Naive thymus-derived CD8-positive, alpha-beta T cell (primary cell): ENCODE results near the gene TEF. TPM values are rescaled to one million over a fixed set of nuclear protein-coding genes. Genes with fewer than 3 reads are reported as not detected.
"Not testable (repeated sequence)": the region's sequence is repeated elsewhere in the genome, so short reads cannot be mapped to it uniquely, and the experiment has no call there.

Source experiments
- ATAC-seq, 2 donors: fragments of 150-1000 bp; cut with Tn5 transposase in 1 of 2; sonication (Bioruptor Pico), chemical (Tn5 transposase) in 1 of 2; 1 replicate in 1 of 2; 2 replicates in 1 of 2; pipeline ENCODE4 v1.10.0; 2021; ENCODE audit warnings: mild to moderate bottlenecking in 2 of 2, moderate library complexity in 2 of 2
- POLR2A ChIA-PET: fragments of 350-600 bp; sonication (Branson Sonifier 250); formaldehyde crosslinking; loops from one replicate; lab custom pipeline; 2021; ENCODE audit warnings: antibody characterized with exemption; lab: Charles Lee
- DNase-seq, 10 donors: peaks; one replicate each; pipeline versions ENCODE4 v3.0.0 to v3.0.0-alpha.2; 2020 to 2022
- H3K27ac Mint-ChIP-seq, 10 donors: one replicate each; pipeline ENCODE4 v1.8.0; 2020 to 2022; ENCODE audit warnings: mild to moderate bottlenecking in 10 of 10, mixed read lengths in 10 of 10, moderate library complexity in 4 of 10, inconsistent platforms in 1 of 10
- H3K27me3 Mint-ChIP-seq, 5 donors: one replicate each; pipeline ENCODE4 v1.8.0; 2021 to 2022; ENCODE audit warnings: mixed read lengths in 5 of 5
- H3K36me3 Mint-ChIP-seq, 3 donors: one replicate each; pipeline ENCODE4 v1.8.0; 2020 to 2022; ENCODE audit warnings: mixed read lengths in 3 of 3, mild to moderate bottlenecking in 2 of 3, inconsistent platforms in 1 of 3
- H3K4me1 Mint-ChIP-seq, 4 donors: one replicate each; pipeline ENCODE4 v1.8.0; 2021 to 2022; ENCODE audit warnings: mixed read lengths in 4 of 4
- H3K4me3 Mint-ChIP-seq, 10 donors: one replicate each; pipeline ENCODE4 v1.8.0; 2020 to 2022; ENCODE audit warnings: mild to moderate bottlenecking in 10 of 10, mixed read lengths in 10 of 10, moderate library complexity in 6 of 10, inconsistent platforms in 1 of 10
- H3K9me3 Mint-ChIP-seq, 9 donors: one replicate each; pipeline ENCODE4 v1.8.0; 2020 to 2022; ENCODE audit warnings: mixed read lengths in 9 of 9, mild to moderate bottlenecking in 3 of 9, inconsistent platforms in 1 of 9, moderate library complexity in 1 of 9
- polyA plus RNA-seq, 3 donors: library from polyadenylated mRNA; unstranded; fragments of 300-500 nt; fragmentation: Illumina TruSeq; gene quantifications; one replicate each; pipeline ENCODE4 v1.2.3, GENCODE V29; 2021
- total RNA-seq, 8 experiments: library from RNA in 2 of 8; stranded (reverse) in 2 of 8; gene quantifications; one replicate each; pipeline ENCODE4 v1.2.3 and lab custom pipeline; 2021 to 2026

Gene TEF
- total and polyA plus RNA-seq, 5 experiments from 2014 or later: 2.0 to 5.9 (median 5.2) TPM

DNA sequence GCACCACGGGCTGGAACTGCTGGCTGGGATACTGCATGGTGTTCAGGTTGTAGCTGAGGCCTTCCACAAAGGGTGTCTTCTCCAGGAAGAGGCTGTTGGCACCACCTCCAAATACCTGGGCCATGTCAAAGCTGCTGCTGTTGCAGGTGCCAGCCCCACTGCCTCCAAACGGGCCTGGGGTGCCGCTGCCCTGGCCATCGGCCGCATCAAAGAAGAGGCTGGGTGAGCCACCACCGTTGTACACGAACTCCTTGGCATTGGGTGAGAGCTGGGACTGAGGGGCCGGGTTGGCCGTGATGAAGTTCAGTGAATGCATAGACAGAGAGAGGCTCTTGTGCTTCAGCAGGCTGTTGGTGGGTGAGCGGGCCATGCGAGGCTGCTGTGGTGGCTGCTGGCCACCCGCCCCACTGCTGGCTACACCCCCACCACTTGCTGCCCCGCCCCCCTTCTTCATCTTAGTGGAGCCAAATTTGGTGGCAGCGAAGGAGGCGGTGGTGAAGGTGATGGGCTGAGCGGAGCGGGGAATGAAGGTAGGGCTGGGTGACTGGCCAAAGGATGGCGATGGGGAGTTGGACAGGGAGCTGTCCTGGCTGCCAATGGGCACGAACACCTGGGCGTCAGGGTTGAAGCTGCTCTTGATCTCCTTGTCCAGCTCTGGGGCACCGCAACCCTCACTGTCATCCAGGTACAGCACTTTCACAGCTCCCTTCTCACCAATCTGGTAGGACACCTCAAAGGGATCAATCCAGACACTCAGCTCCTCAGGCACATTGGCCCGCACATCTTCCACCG is 54.8 kb downstream of the TEF start:
- ATAC-seq (no peak), DNase-seq (no peak)
- H3K9me3 Mint-ChIP-seq: no peaks in the 10 kb centered on the region
- no peak overlapping the region for H3K4me3 Mint-ChIP-seq
- H3K27me3 Mint-ChIP-seq: no peaks in the 10 kb centered on the region
- H3K4me1 Mint-ChIP-seq: peaks cover 6 to 33% (median 15%) of the 10 kb centered on the region in 4 donors
- peak overlapping the region in 4 of 10 donors; percentile 16 to 76 (median 52) for H3K27ac Mint-ChIP-seq
- POLR2A ChIA-PET: interaction anchor here (0.9 to 2.0 kb wide), 2 partner anchors 9 to 32 kb away, joined by 4 to 12 read pairs; partner anchors contain the start of genes ACO2, PHF5A and TOB2
- peaks cover 0 to 53% (median 1%) of the 10 kb centered on the region in 3 donors for H3K36me3 Mint-ChIP-seq

DNA sequence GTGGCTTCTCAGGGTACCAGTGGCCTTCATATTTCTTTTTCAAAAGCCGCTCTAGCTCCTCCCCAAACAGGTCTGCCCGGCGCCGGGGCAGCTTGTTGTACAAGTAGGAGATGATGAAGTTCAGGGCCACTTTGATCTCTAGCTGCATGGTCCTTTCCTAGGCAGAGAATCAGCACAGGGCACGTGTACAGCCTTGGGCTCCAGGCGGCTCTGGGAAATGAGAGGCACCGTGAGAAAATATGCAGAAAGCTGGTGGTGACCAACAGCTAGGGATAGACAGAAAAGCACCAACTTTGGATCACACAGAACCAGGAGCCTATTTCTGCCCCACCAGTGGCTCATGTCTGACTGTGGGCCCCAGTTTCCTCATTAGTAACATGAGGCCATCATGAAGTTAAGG is 55.5 kb downstream of the TEF start:
- no peak for ATAC-seq
- Mint-ChIP-seq H3K4me1 (peaks cover 5 to 31% (median 16%) of the 10 kb centered on the region in 4 donors), H3K9me3 (no peaks in the 10 kb centered on the region), H3K27me3 (no peaks in the 10 kb centered on the region), H3K4me3 (no peak overlapping the region), H3K36me3 (peaks cover 0 to 48% (median 0%) of the 10 kb centered on the region in 3 donors), H3K27ac (no peak overlapping the region)
- no peak for DNase-seq
- POLR2A ChIA-PET: interaction anchor here (2.0 kb wide), 1 partner anchor 9 kb away, joined by 12 read pairs; the partner anchor contains the start of gene TOB2

DNA sequence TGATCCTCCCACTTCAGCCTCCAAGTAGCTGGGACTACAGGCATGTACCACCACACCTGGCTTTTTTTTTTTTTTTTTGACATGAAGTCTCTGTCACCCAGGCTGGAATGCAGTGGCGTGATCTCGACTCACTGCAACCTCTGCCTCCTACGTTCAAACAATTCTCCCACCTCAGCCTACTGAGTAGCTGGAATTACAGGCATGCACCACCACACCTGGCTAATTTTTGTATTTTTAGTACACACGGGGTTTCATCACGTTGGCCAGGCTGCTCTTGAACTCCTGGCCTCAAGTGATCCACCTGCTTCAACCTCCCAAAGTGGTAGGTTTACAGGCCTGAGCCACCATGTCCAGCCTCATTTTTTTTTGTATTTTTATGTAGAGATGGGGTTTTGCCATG is 58.8 kb downstream of the TEF start:
- H3K27ac Mint-ChIP-seq, H3K9me3 Mint-ChIP-seq, POLR2A ChIA-PET, DNase-seq, H3K27me3 Mint-ChIP-seq, ATAC-seq, H3K4me3 Mint-ChIP-seq: not testable (repeated sequence)
- H3K36me3 Mint-ChIP-seq: peaks cover 0 to 29% (median 0%) of the 10 kb centered on the region in 3 donors
- peaks cover 14 to 47% (median 33%) of the 10 kb centered on the region in 4 donors for H3K4me1 Mint-ChIP-seq

DNA sequence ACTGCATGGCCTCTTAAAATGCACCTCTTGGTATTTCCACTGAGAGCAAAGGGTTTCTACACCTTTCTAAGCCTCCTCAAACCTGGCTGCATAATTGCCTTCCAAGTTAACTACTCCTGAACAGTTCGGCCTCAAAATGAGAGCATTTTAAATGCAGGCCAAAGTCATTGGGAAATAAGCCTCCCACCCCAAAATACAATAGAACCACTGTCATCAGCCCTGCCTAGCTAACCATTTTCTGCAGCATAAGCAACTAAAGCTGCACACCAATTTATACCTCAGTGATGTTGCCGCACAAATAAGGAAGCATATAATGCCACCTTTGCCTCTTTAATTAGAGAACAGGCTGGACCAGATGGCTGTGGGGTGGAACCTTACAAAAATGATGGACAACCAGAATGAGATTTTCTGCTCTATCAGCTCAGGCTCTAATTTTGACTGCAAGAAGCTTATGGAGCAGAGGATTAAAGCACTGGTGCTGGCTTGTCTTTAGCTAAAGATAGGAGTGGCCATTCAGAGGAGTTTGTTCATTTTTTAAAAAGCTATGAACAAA is 60.6 kb downstream of the TEF start:
- peaks cover 0 to 11% (median 0%) of the 10 kb centered on the region in 3 donors for H3K36me3 Mint-ChIP-seq
- H3K4me3 Mint-ChIP-seq: peak overlapping the region in 3 of 10 donors; percentile 44 to 76 (median 61)
- ATAC-seq: no peak
- peaks cover 16 to 39% (median 29%) of the 10 kb centered on the region in 4 donors for H3K4me1 Mint-ChIP-seq
- no peak for DNase-seq
- peak overlapping the region in 3 of 10 donors; percentile 48 to 83 (median 71) for H3K27ac Mint-ChIP-seq
- no peaks in the 10 kb centered on the region for H3K9me3 Mint-ChIP-seq
- no peaks in the 10 kb centered on the region for H3K27me3 Mint-ChIP-seq
- POLR2A ChIA-PET: interaction anchor here (1.3 kb wide), 1 partner anchor 26 kb away, joined by 9 read pairs; the partner anchor contains the start of genes ACO2 and PHF5A

DNA sequence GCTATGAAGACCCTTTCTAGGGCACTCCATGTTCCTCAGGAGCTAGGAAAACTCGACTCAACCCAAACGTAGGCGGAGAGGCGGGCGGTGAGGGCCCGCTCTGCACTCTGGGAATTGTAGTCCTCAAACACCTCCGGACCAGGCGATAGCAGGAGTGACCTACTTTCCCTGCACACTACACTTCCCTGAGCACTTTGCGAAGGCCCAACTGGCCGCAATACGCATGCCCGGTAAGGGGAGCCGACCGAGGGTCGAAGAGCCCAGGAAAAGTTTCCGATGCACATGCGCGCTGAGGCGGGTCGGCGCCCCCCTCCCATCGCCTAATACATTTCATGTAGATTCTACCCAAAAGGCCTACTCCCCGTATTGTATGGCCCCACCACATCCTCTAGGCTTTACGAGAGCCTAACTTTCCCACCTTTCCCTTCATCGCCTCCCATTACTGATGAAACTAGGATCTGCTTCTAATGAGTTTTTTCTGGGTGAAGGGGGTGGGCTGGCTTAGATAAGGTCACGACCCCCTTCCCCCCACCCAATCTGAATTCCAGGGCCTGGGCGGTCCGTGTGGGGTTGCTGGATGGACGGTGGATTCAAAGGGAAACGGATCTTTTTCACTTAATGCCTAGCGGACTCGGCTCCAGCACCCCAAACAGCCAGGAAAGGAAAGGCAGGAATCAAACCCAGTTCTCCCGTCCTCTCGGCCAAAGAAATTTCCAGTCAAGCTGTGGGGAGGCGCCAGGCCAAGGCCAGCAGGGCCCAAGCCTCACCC is 62.8 kb downstream of the TEF start:
- Mint-ChIP-seq H3K36me3 (peaks cover 0 to 2% (median 0%) of the 10 kb centered on the region in 3 donors), H3K4me3 (peak overlapping the region; percentile 88 to 100 (median 94)), H3K9me3 (no peaks in the 10 kb centered on the region), H3K27ac (peak overlapping the region; percentile 91 to 97 (median 95)), H3K27me3 (no peaks in the 10 kb centered on the region), H3K4me1 (peaks cover 21 to 40% (median 32%) of the 10 kb centered on the region in 4 donors)
- POLR2A ChIA-PET: interaction anchor here (1.1 to 6.4 kb wide), 9 partner anchors 7 to 143 kb away, joined by 3 to 216 read pairs (median 12); partner anchors contain the start of genes ACO2, PHF5A, TEF and ZC3H7B
- peak; percentile 52 to 87 (median 74) for DNase-seq
- peak; percentile 17 to 32 for ATAC-seq

DNA sequence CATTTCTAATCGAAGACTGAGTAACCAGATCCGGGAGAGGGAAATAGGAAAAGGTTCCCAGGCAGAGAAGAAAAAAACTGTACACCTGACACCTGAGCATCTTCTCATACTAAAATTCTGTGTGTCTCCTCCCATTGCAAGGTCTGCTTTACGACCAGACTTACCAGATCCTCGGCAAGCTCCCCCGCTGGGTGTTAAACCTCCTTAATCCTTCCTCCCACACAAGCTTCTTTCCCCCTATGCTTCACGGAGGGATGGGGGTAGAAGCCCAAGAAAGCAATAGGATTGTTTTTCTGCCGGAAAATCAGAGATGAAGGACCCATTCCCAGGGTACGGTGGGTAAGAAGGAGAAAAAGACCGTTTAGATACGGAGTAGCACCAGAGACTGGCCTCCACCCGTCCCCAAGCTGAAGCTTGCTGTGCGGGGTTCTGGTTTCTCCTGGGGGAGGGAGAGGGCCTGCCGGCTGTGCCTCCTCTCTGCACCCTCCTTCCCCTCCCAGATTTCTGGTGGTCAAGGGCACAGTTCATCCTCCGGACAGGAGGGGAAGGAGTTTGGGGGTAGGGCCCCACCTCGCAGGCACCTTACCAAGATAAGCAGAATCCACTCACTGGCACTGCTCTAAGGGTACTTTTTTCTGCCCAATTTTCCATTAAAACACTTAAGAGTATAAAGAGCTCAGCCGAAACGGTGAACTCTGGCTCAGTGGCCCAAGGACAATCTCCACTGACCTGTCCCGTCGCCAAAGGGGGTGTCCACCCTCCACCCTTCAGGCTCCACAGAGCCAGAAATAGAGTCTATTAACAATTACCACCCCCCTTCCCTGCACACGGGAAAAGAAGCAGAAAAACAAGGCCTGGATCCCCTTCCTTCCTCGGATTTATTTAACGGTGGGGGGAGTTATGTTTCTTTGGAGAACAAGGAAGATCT is 63.7 kb downstream of the TEF start:
- Mint-ChIP-seq H3K27ac (peak overlapping the region; percentile 91 to 97 (median 95)), H3K9me3 (no peaks in the 10 kb centered on the region), H3K4me1 (peaks cover 21 to 38% (median 31%) of the 10 kb centered on the region in 4 donors), H3K36me3 (no peaks in the 10 kb centered on the region), H3K27me3 (no peaks in the 10 kb centered on the region), H3K4me3 (peak overlapping the region; percentile 88 to 100 (median 94))
- DNase-seq (peak in 6 of 10 donors; percentile 30 to 58 (median 38)), ATAC-seq (no peak)
- POLR2A ChIA-PET: interaction anchor here (0.6 to 6.4 kb wide), 15 partner anchors 8 to 1110 kb away, joined by 3 to 216 read pairs (median 11); partner anchors contain the start of genes ACO2, PHF5A, RANGAP1 and TEF

DNA sequence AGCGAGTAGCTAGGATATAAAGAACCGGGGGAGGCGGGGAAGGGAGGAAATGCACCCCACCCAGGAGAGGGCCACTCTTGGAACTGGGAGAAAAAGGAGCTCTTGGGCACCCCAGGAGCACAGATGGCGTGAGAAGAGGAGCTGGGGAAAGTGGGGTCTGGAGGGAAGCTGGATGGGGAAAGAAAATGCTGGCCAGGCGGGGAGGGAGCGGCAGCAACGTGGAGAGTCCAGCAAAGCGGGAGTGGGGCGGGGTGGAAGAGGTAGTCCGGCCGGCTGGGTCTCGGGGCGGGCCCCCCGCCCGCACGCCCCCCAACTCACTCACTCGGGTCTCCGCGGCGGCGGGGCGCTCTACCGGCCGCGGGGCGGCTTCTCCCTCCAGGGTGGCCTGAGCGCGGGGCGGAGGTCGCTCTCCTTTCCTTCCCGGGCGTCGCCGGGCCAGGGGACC is 64.3 kb downstream of the TEF start:
- no peaks in the 10 kb centered on the region for H3K9me3 Mint-ChIP-seq
- peaks cover 21 to 37% (median 31%) of the 10 kb centered on the region in 4 donors for H3K4me1 Mint-ChIP-seq
- no peaks in the 10 kb centered on the region for H3K27me3 Mint-ChIP-seq
- H3K4me3 Mint-ChIP-seq: peak overlapping the region; percentile 88 to 100 (median 94)
- peak in 4 of 10 donors; percentile 12 to 22 (median 18) for DNase-seq
- no peaks in the 10 kb centered on the region for H3K36me3 Mint-ChIP-seq
- POLR2A ChIA-PET: interaction anchor here (0.8 to 6.4 kb wide), 26 partner anchors 9 to 634 kb away, joined by 3 to 216 read pairs (median 6); partner anchors contain the start of genes ACO2, CCDC134, DESI1 and EP300
- no peak for ATAC-seq
- peak overlapping the region; percentile 92 to 100 (median 97) for H3K27ac Mint-ChIP-seq

DNA sequence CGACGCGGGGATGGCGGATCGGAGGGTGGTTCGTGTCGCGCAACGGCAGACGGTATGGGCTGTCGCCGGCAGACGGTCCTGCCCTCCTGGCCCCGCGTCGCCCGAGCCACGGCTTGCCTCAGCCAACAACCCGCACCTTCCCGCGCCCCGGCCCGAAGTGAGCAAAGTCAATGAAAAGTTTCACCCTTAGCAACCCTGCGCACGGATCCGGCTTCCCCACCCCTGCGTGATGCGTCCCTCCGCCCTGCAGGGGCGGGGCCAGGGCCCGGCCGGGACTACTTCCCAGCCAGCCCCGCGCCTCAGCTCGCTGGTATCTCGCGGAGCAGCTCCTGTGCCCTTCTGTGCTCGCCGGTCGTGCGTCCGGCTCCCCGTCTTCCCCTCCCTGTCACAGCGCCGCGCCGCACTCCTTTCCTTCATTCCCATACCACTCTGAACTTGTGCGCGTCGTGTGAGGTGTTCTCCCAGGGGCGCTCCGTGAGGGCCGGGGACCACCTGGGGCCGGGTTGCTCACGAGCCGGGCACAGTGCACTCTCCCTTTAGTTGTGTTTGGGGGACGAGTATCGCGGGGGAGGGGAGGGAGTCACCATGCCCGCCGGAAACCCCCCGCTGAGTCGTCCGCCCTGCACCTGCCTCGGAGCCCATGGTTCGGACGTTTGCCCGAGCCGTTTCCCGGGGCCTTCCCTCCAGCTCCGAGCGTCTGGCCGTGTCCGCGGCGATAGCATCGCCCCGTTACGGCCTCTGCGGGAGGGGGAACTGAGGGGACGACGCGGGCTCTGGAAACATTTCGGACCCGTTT is 65.1 kb downstream of the TEF start, which contains the start of gene TOB2:
Gene TOB2, minus strand, starts transcription at position 163 of the 796 bp plus-strand sequence. CDS start 9,456 bp downstream, outside the sequence.
- ATAC-seq (peak; percentile 50 to 57), DNase-seq (peak; percentile 90 to 96 (median 94))
- Mint-ChIP-seq H3K4me3 (peak within 1 kb of the TSS; percentile 88 to 100 (median 94)), H3K9me3 (no peaks in the 10 kb centered on the region), H3K36me3 (no peaks in the 10 kb centered on the region), H3K4me1 (peaks cover 21 to 35% (median 31%) of the 10 kb centered on the region in 4 donors), H3K27ac (peak within 1 kb of the TSS; percentile 92 to 100 (median 97)), H3K27me3 (no peaks in the 10 kb centered on the region)
- POLR2A ChIA-PET: interaction anchor here (0.8 to 6.4 kb wide), 25 partner anchors 9 to 633 kb away, joined by 3 to 216 read pairs (median 6); partner anchors contain the start of genes ACO2, CCDC134, DESI1 and EP300

DNA sequence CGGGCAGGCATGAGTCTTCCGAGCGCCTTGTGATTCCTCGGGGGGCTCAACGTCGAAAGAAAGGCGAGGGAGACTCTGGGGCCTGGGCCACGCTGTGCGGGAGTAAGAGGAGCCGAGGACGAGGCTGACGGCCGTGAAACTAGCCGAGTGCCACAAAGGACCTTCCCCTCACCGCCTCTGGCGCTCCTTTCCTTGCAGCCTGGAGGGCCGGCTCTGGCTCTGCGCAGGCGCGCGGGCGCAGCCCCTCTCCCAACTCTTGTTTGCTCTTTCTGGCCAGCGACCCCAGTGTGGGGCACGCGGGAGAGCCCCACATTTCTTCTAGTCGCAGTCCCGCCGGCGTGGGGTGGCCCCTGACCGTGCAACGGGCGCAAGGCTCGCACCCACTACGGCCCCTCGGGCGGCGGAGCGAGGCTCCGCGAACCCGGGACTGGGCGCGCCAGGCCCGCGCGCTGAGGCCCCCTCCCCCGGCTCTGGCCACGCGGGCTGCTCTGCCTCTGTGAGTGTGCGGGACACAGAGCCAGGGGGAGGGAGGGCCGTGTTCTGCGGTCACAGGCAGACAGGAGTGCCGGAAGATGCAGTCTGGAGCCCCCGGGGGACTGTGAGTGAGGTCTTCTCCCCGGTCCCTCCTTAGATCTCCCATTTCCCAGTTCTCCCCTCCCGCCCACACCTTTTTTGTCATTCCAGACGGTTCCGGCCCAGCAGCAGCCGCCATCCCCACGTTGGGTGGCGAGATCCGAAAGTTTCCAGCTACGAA is 65.9 kb downstream of the TEF start:
- Mint-ChIP-seq H3K4me1 (peaks cover 20 to 30% (median 27%) of the 10 kb centered on the region in 4 donors), H3K27me3 (no peaks in the 10 kb centered on the region), H3K27ac (peak overlapping the region; percentile 95 to 100 (median 97)), H3K9me3 (no peaks in the 10 kb centered on the region), H3K4me3 (peak overlapping the region; percentile 88 to 100 (median 94)), H3K36me3 (no peaks in the 10 kb centered on the region)
- peak in 9 of 10 donors; percentile 26 to 76 (median 53) for DNase-seq
- POLR2A ChIA-PET: interaction anchor here (0.6 to 6.4 kb wide), 25 partner anchors 8 to 591 kb away, joined by 3 to 216 read pairs (median 6); partner anchors contain the start of genes ACO2, CCDC134, CENPM and DESI1
- ATAC-seq: peak; percentile 9 to 30
